Memory B cell (primary cell): ENCODE results near the gene AIRE.
A peak's percentile ranks its signal among the peaks of the same experiment; 100 is the strongest.
"Not testable (repeated sequence)": the region's sequence is repeated elsewhere in the genome, so short reads cannot be mapped to it uniquely, and the experiment has no call there.

ENCODE experiments used
- ATAC-seq: fragments of 150-1000 bp; cut with Tn5 transposase; 2 replicates; pipeline ENCODE4 v1.10.0; 2021; ENCODE audit warnings: low read depth, mild to moderate bottlenecking, moderate library complexity
- DNase-seq, 2 donors: peaks; one replicate each; pipeline ENCODE4 v3.0.0; 2022; ENCODE audit warnings: low spot score in 2 of 2
- H3K27ac Mint-ChIP-seq: one replicate; pipeline ENCODE4 v1.8.0; 2022; ENCODE audit warnings: mild to moderate bottlenecking, moderate library complexity, mixed read lengths
- H3K27me3 Mint-ChIP-seq: one replicate; pipeline ENCODE4 v1.8.0; 2022; ENCODE audit warnings: mixed read lengths
- H3K36me3 Mint-ChIP-seq: one replicate; pipeline ENCODE4 v1.8.0; 2022; ENCODE audit warnings: mild to moderate bottlenecking, mixed read lengths
- H3K4me1 Mint-ChIP-seq: one replicate; pipeline ENCODE4 v1.8.0; 2022; ENCODE audit warnings: mixed read lengths
- H3K4me3 Mint-ChIP-seq: one replicate; pipeline ENCODE4 v1.8.0; 2022; ENCODE audit warnings: mild to moderate bottlenecking, moderate library complexity, mixed read lengths
- H3K9me3 Mint-ChIP-seq: one replicate; pipeline ENCODE4 v1.8.0; 2022; ENCODE audit warnings: mixed read lengths

The AIRE gene

DNA sequence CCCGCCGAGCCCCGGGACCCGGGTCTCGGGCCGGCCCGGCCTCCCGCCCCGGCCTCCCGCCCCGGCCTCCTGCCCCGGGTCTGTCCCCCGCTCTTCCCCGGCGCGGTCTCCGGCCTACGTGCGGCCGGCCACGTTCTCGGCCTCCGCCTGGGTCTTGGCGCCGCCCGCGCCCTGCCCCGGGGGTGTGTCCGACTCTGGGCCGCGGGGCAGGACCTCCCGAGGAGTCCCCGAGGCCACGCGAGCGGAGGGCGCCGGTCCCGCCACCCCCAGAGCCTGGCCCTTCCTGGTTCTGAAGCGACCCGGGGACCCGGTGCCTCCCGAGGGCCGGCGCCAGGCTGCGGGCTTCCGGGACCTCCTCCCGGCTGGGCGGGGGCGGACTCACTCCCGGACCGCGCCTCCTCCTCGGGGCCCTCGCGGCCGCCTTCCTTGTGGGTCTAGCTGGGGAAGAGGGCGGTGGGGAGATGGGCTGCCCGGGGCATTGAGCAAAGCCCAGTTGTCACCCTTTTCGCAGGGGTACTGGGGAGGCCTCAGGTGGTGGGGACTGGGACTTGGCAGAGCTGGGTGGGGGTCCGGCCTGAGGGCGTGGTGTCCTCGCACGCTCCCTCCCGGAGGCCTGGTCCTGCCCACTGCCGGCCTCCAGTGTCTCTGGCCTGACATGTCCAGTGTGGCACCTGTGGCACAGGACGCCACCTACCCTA is 14.7 kb downstream of the AIRE start:
- Mint-ChIP-seq H3K36me3 (no peaks in the 10 kb centered on the region), H3K27ac (peak overlapping the region; percentile 57), H3K4me1 (peaks cover 44% of the 10 kb centered on the region), H3K27me3 (no peaks in the 10 kb centered on the region), H3K9me3 (no peaks in the 10 kb centered on the region), H3K4me3 (peak overlapping the region; percentile 70)
- peak; percentile 38 to 63 for DNase-seq
- ATAC-seq: peak; percentile 31

DNA sequence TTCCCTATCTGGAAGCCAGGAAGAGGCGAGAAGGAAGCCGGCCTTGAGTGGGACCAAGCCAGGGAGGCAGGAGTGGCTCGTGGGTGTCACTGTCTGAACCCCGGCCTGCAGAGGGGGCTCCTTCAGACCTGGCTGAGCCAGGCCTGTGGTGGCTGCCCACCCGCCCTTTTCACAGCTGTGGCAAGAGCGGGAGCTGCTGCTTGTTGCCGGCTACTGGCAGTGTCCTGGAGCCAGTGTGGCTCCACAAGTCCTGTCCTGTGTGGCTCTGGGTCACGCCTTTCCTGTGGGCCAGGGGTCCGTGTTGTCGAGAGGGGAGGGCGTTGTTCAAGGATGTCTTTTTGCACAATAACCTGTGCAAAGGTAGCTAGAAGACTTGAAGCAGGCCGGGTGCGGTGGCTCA is 15.5 kb downstream of the AIRE start:
- Mint-ChIP-seq H3K36me3 (no peaks in the 10 kb centered on the region), H3K4me1 (peaks cover 44% of the 10 kb centered on the region), H3K27me3 (no peaks in the 10 kb centered on the region), H3K9me3 (no peaks in the 10 kb centered on the region), H3K4me3 (peak overlapping the region; percentile 70), H3K27ac (peak overlapping the region; percentile 57)
- ATAC-seq (no peak), DNase-seq (no peak)

DNA sequence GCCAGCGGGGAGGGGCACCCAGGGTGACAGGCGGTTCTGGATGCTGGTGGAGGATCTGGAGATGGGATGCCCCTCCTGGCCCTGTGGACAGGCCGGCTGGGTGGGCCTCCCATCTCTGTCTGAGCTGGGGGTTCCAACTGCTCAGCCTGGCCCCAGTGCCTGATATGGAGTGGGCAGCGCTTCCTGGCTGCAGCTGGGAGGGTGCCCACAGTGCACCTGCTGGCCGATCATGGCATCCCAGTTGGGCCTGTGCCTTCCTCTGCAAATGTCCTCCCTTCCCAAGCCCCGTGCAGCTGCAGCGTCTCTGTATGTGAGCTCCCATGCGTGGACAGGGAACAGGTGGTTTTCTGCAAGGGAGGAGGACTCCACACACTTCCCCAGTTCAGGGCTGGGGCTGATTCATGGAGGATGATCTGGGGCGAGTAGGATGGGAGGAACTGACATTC is 16.3 kb downstream of the AIRE start:
- Mint-ChIP-seq H3K36me3 (peaks cover 2% of the 10 kb centered on the region), H3K27ac (peak overlapping the region; percentile 75), H3K9me3 (no peaks in the 10 kb centered on the region), H3K27me3 (no peaks in the 10 kb centered on the region), H3K4me3 (peak overlapping the region; percentile 70), H3K4me1 (peaks cover 44% of the 10 kb centered on the region)
- DNase-seq (no peak), ATAC-seq (no peak)

DNA sequence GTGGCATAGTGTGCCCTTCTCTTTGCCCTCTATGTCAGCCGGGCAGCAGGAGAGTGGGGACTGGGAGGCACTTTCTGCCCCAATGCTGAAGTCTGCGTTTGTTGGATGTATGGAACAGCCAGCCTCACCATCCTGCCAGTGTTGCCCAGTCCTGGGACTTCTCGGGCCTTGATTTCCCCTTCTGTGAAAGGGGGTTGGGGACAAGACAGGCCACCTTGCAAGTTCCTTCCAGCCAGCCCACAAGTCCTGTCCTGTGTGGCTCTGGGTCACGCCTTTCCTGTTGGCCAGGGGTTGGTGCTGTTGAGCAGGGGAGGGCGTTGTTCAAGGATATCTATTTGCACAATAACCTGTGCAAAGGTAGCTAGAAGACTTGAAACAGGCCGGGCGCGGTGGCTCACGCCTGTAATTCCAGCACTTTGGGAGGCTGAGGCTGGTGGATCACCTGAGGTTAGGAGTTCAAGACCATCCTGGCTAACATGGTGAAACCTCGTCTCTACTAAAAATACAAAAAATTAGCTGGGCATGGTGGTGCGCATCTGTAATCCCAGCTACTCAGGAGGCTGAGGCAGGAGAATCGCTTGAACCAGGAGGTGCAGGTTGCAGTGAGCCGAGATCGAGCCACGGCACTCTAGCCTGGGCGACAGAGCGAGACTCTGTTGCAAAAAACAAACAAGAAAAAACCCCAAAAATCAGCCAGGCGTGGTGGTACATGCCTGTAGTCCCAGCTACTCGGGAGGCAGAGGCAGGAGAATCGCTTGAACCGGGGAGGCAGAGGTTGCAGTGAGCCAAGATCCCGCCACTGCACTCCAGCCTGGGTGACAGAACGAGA is 17.1 kb downstream of the AIRE start:
- H3K36me3 Mint-ChIP-seq, H3K27me3 Mint-ChIP-seq, DNase-seq, H3K9me3 Mint-ChIP-seq: not testable (repeated sequence)
- peak overlapping the region; percentile 75 for H3K27ac Mint-ChIP-seq
- peak overlapping the region; percentile 70 for H3K4me3 Mint-ChIP-seq
- peaks cover 44% of the 10 kb centered on the region for H3K4me1 Mint-ChIP-seq
- peak; percentile 13 for ATAC-seq

DNA sequence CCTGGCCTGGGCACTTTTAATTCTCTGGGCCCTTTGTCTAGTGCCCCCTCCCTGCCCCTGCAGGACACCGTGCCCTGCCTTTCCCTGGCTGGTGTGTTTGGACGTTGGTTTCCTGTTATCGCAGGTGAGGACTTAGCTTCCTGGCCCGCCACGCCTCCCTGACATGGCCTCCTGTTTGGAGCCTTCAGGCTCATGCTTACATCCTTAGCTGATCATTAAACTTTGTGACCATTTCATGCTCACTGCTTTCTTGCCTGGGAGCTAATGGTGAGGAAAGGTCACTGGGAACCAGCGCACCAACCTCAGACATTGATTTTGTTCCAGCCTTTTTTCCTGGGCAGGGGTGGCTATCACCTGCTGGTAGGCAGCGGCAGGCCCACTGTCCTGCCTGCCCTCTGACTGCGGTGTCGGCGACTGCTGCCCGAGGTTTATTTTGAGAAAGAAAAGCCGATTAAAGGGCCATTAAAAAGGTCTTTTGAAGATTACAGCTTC is 17.9 kb downstream of the AIRE start:
- Mint-ChIP-seq H3K27me3 (no peaks in the 10 kb centered on the region), H3K27ac (peak overlapping the region; percentile 75), H3K4me3 (peak overlapping the region; percentile 71), H3K36me3 (peaks cover 10% of the 10 kb centered on the region), H3K4me1 (peaks cover 41% of the 10 kb centered on the region), H3K9me3 (no peaks in the 10 kb centered on the region)
- ATAC-seq (no peak), DNase-seq (no peak)

DNA sequence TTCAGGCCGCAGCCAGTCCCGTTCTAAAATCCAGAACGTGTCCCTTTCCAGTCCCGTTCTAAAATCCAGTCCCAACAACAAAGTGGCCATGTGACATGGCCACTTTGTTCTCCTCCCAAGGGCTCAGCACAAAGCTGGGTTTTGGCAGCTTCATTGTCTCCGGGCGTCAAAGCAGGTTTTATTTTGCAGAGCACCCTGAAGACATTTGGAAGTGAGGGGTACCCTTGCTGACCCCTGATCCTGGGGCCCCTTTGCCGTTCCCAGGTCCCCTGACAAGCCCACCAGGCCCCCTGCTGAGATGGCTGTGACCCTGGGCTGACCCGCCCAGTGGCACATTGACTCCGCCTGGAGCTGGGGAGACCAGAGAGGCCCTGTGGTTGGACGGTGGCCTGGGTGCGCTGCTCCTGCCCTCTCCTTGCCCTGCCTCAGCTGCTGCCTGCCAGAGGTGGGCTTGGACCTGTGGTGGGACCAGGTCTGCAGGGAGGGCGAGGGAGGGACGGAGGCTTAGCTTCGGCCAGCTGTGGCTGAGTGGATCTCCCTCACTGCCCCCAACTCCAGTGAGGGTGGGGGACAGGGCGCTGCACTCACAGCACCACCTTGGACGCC is 18.4 kb downstream of the AIRE start:
- Mint-ChIP-seq H3K27me3 (no peaks in the 10 kb centered on the region), H3K9me3 (no peaks in the 10 kb centered on the region), H3K36me3 (peaks cover 11% of the 10 kb centered on the region), H3K4me3 (no peak overlapping the region), H3K4me1 (peaks cover 37% of the 10 kb centered on the region), H3K27ac (peak overlapping the region; percentile 76)
- DNase-seq (no peak), ATAC-seq (no peak)

DNA sequence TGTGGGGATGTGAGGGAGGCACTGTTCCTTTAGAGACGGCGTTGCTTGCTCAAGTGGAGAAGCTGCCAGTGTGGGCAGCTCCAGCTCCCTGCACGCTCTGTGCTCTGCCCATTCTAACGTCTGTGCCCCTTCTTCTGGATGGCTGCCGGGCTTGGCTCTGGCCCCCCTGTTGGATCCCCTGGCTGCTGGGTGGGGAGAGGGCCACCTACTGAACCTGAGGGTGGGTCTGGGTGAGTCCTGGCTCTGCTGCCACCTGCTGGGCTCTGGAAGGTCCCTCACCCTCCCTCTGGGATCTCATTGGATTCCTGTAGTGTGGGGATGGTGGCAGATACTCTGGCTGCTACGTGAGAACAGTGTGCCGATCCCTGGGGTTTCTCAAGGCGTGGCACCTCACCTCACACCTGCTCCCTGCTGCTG is 19.2 kb downstream of the AIRE start:
- H3K27me3 Mint-ChIP-seq: no peaks in the 10 kb centered on the region
- ATAC-seq (peak; percentile 51), DNase-seq (peak; percentile 46 to 53)
- peak overlapping the region; percentile 76 for H3K27ac Mint-ChIP-seq
- H3K4me1 Mint-ChIP-seq: peaks cover 34% of the 10 kb centered on the region
- H3K9me3 Mint-ChIP-seq: no peaks in the 10 kb centered on the region
- H3K36me3 Mint-ChIP-seq: peaks cover 11% of the 10 kb centered on the region
- peak overlapping the region; percentile 59 for H3K4me3 Mint-ChIP-seq

DNA sequence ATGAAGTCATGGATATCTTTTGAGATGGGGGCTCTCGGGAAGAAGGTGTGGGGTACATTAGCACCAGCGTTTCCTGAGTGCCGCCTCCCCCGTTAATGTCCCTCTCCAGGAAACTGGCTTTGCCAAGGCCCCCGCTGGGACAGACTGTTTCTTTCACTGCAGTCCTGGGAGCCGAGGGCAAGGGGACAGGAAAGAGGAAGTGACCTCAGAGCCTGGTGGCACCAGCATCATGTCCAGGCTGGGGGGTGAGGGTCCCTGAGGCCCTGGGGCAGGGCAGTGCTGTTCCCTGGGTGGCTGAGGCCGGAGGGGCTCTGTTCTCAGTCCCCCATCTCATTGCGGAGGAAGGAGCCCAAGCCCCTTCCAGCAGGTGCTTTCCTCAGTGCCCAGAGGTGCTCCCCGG is 20.0 kb downstream of the AIRE start:
- peaks cover 34% of the 10 kb centered on the region for H3K4me1 Mint-ChIP-seq
- no peak overlapping the region for H3K27ac Mint-ChIP-seq
- ATAC-seq (no peak), DNase-seq (no peak)
- no peaks in the 10 kb centered on the region for H3K27me3 Mint-ChIP-seq
- H3K4me3 Mint-ChIP-seq: no peak overlapping the region
- H3K9me3 Mint-ChIP-seq: no peaks in the 10 kb centered on the region
- peaks cover 11% of the 10 kb centered on the region for H3K36me3 Mint-ChIP-seq

DNA sequence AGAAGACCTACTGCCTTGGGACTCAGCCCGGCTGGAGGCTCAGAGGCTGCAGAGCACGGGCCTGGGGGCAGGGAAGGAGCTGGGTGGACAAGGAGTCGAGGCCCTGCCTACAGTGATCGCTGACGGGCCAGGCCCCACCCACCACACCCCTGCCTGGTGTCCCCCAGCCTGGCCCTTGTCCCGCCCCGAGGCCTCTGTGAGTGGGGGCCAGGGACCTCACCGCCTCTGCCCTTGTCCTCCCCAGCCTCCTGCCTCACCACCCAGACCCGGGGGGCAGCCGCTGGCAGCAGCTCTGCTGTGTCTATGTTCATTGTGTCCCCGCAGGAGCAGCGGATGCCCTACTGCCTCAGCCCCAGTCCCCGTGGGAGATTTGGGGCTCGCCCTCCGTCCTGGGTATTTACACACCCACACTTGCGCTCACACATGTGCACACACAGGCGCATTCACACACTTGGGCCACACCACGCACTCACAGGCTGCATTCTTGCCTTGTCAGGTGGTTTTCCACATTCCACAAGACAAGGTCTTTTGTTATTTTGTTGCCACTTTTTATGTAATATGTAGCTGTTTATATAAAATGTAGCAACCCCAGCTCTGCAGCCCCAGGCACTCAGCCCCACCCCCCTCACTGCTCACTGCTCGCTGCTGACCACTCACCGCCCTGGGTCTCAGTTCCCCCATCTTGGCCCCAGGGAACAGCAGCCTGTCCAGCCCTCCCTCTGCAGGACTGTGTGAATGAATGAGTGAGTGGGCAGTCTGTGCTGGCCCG is 21.4 kb downstream of the AIRE start:
- Mint-ChIP-seq H3K27me3 (no peaks in the 10 kb centered on the region), H3K36me3 (peaks cover 20% of the 10 kb centered on the region), H3K27ac (no peak overlapping the region), H3K4me1 (peaks cover 26% of the 10 kb centered on the region), H3K9me3 (no peaks in the 10 kb centered on the region), H3K4me3 (no peak overlapping the region)
- DNase-seq: no peak
- ATAC-seq: no peak

DNA sequence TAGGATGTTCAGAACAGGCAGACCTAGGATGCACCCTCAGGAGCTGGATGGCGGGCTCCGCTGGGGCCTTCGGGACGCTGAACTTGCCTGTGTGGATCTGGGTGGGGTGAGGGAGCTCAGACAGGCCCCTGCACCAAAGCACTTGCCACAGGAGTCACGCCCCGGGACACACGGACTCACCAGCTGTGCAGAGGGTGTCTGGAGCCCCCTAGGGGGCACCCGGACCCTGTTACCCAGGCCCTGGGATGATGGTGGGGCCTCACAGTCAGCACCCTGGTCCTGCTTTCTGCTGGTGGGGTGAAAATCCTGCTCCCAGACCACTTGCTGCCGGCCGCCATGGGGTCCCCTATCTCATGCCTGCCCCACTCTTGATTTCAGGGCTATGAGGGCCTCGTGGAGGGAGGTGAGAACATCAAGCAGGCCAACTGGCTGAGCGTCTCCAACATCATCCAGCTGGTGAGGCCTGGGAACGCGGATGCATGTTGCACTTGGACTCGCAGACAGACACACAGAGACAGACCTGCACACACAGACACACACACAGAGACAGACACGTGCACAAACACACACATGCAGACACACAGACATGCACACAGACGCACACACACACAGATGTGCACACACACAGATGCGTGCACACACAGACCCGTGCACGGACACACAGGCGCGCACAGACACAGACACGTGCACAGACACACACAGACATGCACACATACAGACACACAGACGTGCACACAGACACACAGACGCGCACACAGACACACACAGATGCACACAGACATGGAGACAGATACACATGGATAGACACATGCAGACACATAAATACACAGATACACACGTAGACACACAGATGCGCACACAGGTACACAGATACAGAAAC is 25.2 kb downstream of the AIRE start:
- Mint-ChIP-seq H3K4me1 (peaks cover 5% of the 10 kb centered on the region), H3K27ac (peak overlapping the region; percentile 67), H3K4me3 (no peak overlapping the region), H3K9me3 (no peaks in the 10 kb centered on the region), H3K36me3 (peaks cover 24% of the 10 kb centered on the region), H3K27me3 (no peaks in the 10 kb centered on the region)
- ATAC-seq (no peak), DNase-seq (no peak)

DNA sequence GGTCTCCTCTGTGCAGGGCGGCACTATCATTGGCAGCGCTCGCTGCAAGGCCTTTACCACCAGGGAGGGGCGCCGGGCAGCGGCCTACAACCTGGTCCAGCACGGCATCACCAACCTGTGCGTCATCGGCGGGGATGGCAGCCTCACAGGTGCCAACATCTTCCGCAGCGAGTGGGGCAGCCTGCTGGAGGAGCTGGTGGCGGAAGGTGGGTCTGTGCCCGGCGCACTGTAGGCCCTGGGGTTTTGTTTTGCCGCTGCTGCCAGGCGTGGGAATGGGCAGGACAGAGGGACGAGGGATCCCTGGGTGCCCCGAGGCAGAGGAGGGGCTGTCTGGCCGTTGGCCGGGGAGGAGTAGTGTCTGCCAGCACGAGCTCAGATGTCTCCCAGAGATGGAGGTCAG is 26.4 kb downstream of the AIRE start:
- Mint-ChIP-seq H3K9me3 (no peaks in the 10 kb centered on the region), H3K4me3 (no peak overlapping the region), H3K4me1 (peaks cover 5% of the 10 kb centered on the region), H3K27me3 (no peaks in the 10 kb centered on the region), H3K27ac (no peak overlapping the region), H3K36me3 (peaks cover 24% of the 10 kb centered on the region)
- ATAC-seq: no peak
- no peak for DNase-seq

DNA sequence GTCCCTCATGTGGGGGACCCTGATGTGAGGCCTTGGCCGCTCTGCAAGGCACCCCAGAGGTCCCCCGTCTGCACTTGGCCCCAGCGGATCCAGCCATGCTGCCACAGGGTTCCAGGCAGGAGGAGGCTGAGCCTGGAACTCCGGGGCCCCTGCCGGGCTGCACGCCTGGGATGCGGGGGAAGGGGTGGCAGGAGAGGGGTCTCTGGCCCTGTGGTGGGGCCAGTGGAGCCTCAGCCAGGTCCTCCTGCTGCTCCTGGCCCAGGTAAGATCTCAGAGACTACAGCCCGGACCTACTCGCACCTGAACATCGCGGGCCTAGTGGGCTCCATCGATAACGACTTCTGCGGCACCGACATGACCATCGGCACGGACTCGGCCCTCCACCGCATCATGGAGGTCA is 27.0 kb downstream of the AIRE start:
- peaks cover 19% of the 10 kb centered on the region for H3K36me3 Mint-ChIP-seq
- DNase-seq (no peak), ATAC-seq (no peak)
- H3K4me3 Mint-ChIP-seq: no peak overlapping the region
- no peak overlapping the region for H3K27ac Mint-ChIP-seq
- H3K9me3 Mint-ChIP-seq: no peaks in the 10 kb centered on the region
- H3K4me1 Mint-ChIP-seq: peaks cover 5% of the 10 kb centered on the region
- no peaks in the 10 kb centered on the region for H3K27me3 Mint-ChIP-seq

DNA sequence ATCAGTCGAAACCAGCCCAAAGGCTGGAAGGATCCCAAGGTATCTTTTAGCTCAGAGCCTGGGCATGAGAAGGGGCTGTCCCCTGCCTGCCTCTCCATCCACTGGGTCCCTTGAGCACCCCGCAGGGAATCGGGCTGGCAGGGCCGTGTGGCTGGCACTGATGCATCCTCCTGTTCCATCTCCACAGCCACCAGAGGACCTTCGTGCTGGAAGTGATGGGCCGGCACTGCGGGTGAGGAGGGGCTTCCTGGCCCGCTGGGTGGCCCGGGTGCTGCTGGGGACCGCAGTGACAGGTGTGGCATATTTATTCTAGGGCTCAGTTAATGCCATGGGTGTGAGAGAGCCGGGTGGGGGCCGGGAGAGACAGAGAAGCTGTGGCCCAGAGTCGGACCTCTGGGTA is 27.8 kb downstream of the AIRE start:
- ATAC-seq (no peak), DNase-seq (no peak)
- H3K4me1 Mint-ChIP-seq: peaks cover 5% of the 10 kb centered on the region
- no peaks in the 10 kb centered on the region for H3K27me3 Mint-ChIP-seq
- H3K27ac Mint-ChIP-seq: no peak overlapping the region
- no peak overlapping the region for H3K4me3 Mint-ChIP-seq
- H3K36me3 Mint-ChIP-seq: peaks cover 17% of the 10 kb centered on the region
- H3K9me3 Mint-ChIP-seq: no peaks in the 10 kb centered on the region
